Liver (tissue), 9 donors: Measurements from ENCODE around the gene SBK3. TPM values are rescaled to one million over a fixed set of nuclear protein-coding genes. Genes with fewer than 3 reads are reported as not detected.

Experiments
- DNase-seq: peaks from one replicate; pipeline ENCODE4 v3.0.0-alpha.2; 2017; ENCODE audit warnings: low spot score
- H3K27ac ChIP-seq, 2 donors: one replicate each; pipeline ENCODE4 v1.7.0; 2013; ENCODE audit warnings: inconsistent platforms in 2 of 2, low read length in 2 of 2, control low read depth in 1 of 2, low read depth in 1 of 2, mild to moderate bottlenecking in 1 of 2
- H3K27me3 ChIP-seq, 4 donors: one replicate each; pipeline versions ENCODE4 v1.6.1 to v1.7.0; 2013; ENCODE audit warnings: low read length in 3 of 4, inconsistent platforms in 1 of 4, mild to moderate bottlenecking in 1 of 4, moderate library complexity in 1 of 4; ENCODE audit not compliant: control insufficient read depth in 4 of 4, insufficient read depth in 4 of 4
- H3K36me3 ChIP-seq, 4 donors: one replicate each; pipeline versions ENCODE4 v1.6.1 to v1.7.0; 2013; ENCODE audit warnings: low read length in 3 of 4, mild to moderate bottlenecking in 3 of 4, low read depth in 1 of 4, moderate library complexity in 1 of 4; ENCODE audit not compliant: control insufficient read depth in 4 of 4, insufficient read depth in 3 of 4
- H3K4me1 ChIP-seq, 4 donors: one replicate each; pipeline versions ENCODE4 v1.6.1 to v1.7.0; 2013; ENCODE audit warnings: low read length in 3 of 4, mild to moderate bottlenecking in 3 of 4, moderate library complexity in 1 of 4; ENCODE audit not compliant: control insufficient read depth in 4 of 4, insufficient read depth in 4 of 4
- H3K4me3 ChIP-seq, 3 donors: one replicate each; pipeline versions ENCODE4 v1.6.1 to v1.7.0; 2013; ENCODE audit warnings: low read length in 3 of 3, control low read depth in 1 of 3, low read depth in 1 of 3, mild to moderate bottlenecking in 1 of 3
- H3K9ac ChIP-seq, 2 donors: one replicate each; pipeline ENCODE4 v1.7.0; 2013; ENCODE audit warnings: low read length in 2 of 2, mild to moderate bottlenecking in 2 of 2, moderate library complexity in 2 of 2, control low read depth in 1 of 2, low read depth in 1 of 2
- H3K9me3 ChIP-seq, 4 donors: one replicate each; pipeline versions ENCODE4 v1.6.1 to v1.7.0; 2013; ENCODE audit warnings: low read length in 3 of 4; ENCODE audit not compliant: control insufficient read depth in 4 of 4
- EGR1 ChIP-seq, 2 donors: IDR thresholded peaks; 2 replicates each; pipeline ENCODE4 v1.6.1; 2016 to 2018; ENCODE audit warnings: antibody characterized with exemption in 2 of 2, low read depth in 2 of 2
- FOXA1 ChIP-seq: IDR thresholded peaks from 2 replicates; pipeline ENCODE4 v1.6.1; 2016; ENCODE audit warnings: antibody characterized with exemption
- FOXA2 ChIP-seq: IDR thresholded peaks from 2 replicates; pipeline ENCODE4 v1.6.1; 2016; ENCODE audit warnings: antibody characterized with exemption
- GABPA ChIP-seq, 2 donors: IDR thresholded peaks in 1 of 2; conservative IDR thresholded peaks in 1 of 2; 2 replicates each; pipeline ENCODE4 v1.6.1; 2016; ENCODE audit warnings: antibody characterized with exemption in 2 of 2, mild to moderate bottlenecking in 1 of 2, moderate library complexity in 1 of 2
- HNF4A ChIP-seq, 2 donors: conservative IDR thresholded peaks; 2 replicates each; pipeline ENCODE4 v1.6.1; 2016; ENCODE audit warnings: antibody characterized with exemption in 2 of 2, mild to moderate bottlenecking in 2 of 2
- HNF4G ChIP-seq: IDR thresholded peaks from 2 replicates; pipeline ENCODE4 v1.6.1; 2016; ENCODE audit warnings: antibody characterized with exemption
- JUND ChIP-seq, 2 donors: IDR thresholded peaks; 2 replicates each; pipeline ENCODE4 v1.6.1; 2016; ENCODE audit warnings: antibody characterized with exemption in 2 of 2
- NR2F2 ChIP-seq: IDR thresholded peaks from 2 replicates; pipeline ENCODE4 v1.6.1; 2016; ENCODE audit warnings: antibody characterized with exemption
- RAD21 ChIP-seq, 2 donors: IDR thresholded peaks; 2 replicates each; pipeline ENCODE4 v1.6.1; 2016; ENCODE audit warnings: antibody characterized with exemption in 2 of 2, mild to moderate bottlenecking in 2 of 2
- RXRA ChIP-seq, 2 donors: IDR thresholded peaks; 2 replicates each; pipeline ENCODE4 v1.6.1; 2017 to 2018; ENCODE audit warnings: antibody characterized with exemption in 2 of 2, mild to moderate bottlenecking in 1 of 2
- SP1 ChIP-seq: IDR thresholded peaks from 2 replicates; pipeline ENCODE4 v1.6.1; 2018; ENCODE audit warnings: antibody characterized with exemption, mild to moderate bottlenecking
- TAF1 ChIP-seq: conservative IDR thresholded peaks from 2 replicates; pipeline ENCODE4 v1.6.1; 2016; ENCODE audit warnings: antibody characterized with exemption, mild to moderate bottlenecking
- YY1 ChIP-seq: IDR thresholded peaks from 2 replicates; pipeline ENCODE4 v1.6.1; 2016; ENCODE audit warnings: antibody characterized with exemption, mild to moderate bottlenecking
- WGBS: extraction: QIAGEN DNeasy Blood & Tissue Kit; methylation state at CpG from one replicate; pipeline ENCODE4 v1.1.7; 2013; 5-methylcytosine and 5-hydroxymethylcytosine counted together
- polyA plus RNA-seq, 2 donors: library from polyadenylated mRNA; stranded (reverse) in 1 of 2; unstranded in 1 of 2; fragments of 200-250 nt in 1 of 2; fragments of >200 nt in 1 of 2; fragmentation: Nextera tagmentation in 1 of 2; extraction: Ambion mirVana in 1 of 2; gene quantifications; one replicate each; pipeline versions ENCODE4 v1.2.1 to v1.2.3, GENCODE V29; 2013 to 2015
- total RNA-seq, 2 donors: library from RNA; depleted of rRNA; stranded (reverse); fragments of >200 nt; gene quantifications; one replicate each; pipeline ENCODE4 v1.2.3, GENCODE V29; 2014
- TF ChIP-seq, protein P1 (sequence below): fragments of 150-350 bp; IDR thresholded peaks from 2 replicates; pipeline ENCODE4 v1.5.1; 2017; ENCODE audit warnings: improper control_type of control experiment, low read depth, low read length; ENCODE audit not compliant: missing input control
- TF ChIP-seq, protein P2 (sequence below): IDR thresholded peaks from 2 replicates; pipeline ENCODE4 v1.6.1; 2016; ENCODE audit warnings: antibody characterized with exemption
- TF ChIP-seq, protein P3 (sequence below): IDR thresholded peaks from 2 replicates; pipeline ENCODE4 v1.6.1; 2016; ENCODE audit warnings: antibody characterized with exemption, mild to moderate bottlenecking
- TF ChIP-seq, protein P4 (sequence below): IDR thresholded peaks from 2 replicates; pipeline ENCODE4 v1.6.1; 2016; ENCODE audit warnings: antibody characterized with exemption
- donor health status: healthy.
- donor health status: healthy.
- donor health status: healthy.
- donor health status: healthy.
- donor health status: healthy.

Gene SBK3
- total and polyA plus RNA-seq, 4 donors = 0.03 TPM; not detected in 3

DNA sequence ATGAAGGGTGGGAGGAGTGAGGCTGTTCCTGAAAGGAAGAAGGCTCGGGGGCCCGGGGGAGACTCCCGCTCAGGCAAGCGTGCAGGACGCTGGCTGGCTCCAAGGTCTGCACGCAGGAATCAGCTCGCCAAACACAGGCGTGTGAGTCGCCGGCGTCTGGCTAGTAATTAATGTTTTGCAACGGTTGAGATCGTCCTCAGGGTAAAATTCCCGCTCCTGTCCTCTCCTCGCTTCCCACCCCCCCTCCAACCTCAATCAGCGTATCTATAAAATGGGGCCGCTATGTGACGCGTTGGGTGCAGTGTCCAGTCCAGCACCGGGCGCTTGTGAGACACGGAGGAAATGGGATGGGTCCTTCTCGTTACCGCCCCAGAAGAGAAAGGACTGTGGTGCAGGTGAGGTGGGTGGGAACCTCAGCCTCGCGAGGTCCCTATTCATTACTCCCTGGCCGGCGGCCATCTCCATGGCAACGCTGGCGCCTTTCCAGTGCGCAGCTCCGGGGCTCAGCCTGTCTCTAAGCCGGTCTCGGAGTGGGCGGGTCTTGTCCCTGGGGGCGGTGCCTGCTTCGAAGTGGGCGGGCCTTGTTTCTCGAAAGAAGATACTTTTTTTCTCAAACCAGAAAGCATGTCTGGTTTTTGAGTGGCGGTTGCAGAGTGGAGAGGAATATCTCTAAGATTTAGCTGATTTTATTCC is 41.8 kb upstream of the SBK3 start:
- H3K9me3 ChIP-seq = no peaks in the 10 kb centered on the region
- WGBS = 2% methylated on average over 40 of the region's 40 CpGs
- H3K4me1 ChIP-seq = peaks cover 4 to 28% (median 23%) of the 10 kb centered on the region in 4 donors
- H3K27ac ChIP-seq = no peak overlapping the region
- peak; percentile 96 for DNase-seq
- H3K36me3 ChIP-seq = peaks cover 0 to under 1% (median 0%) of the 10 kb centered on the region in 4 donors
- H3K27me3 ChIP-seq = no peaks in the 10 kb centered on the region
- H3K9ac ChIP-seq = no peak overlapping the region
- TF ChIP-seq, protein P1, sequence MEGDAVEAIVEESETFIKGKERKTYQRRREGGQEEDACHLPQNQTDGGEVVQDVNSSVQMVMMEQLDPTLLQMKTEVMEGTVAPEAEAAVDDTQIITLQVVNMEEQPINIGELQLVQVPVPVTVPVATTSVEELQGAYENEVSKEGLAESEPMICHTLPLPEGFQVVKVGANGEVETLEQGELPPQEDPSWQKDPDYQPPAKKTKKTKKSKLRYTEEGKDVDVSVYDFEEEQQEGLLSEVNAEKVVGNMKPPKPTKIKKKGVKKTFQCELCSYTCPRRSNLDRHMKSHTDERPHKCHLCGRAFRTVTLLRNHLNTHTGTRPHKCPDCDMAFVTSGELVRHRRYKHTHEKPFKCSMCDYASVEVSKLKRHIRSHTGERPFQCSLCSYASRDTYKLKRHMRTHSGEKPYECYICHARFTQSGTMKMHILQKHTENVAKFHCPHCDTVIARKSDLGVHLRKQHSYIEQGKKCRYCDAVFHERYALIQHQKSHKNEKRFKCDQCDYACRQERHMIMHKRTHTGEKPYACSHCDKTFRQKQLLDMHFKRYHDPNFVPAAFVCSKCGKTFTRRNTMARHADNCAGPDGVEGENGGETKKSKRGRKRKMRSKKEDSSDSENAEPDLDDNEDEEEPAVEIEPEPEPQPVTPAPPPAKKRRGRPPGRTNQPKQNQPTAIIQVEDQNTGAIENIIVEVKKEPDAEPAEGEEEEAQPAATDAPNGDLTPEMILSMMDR = no peak
- TF ChIP-seq JUND (IDR thresholded peaks at IDR 0.05) = no peak
- TF ChIP-seq, protein P2, sequence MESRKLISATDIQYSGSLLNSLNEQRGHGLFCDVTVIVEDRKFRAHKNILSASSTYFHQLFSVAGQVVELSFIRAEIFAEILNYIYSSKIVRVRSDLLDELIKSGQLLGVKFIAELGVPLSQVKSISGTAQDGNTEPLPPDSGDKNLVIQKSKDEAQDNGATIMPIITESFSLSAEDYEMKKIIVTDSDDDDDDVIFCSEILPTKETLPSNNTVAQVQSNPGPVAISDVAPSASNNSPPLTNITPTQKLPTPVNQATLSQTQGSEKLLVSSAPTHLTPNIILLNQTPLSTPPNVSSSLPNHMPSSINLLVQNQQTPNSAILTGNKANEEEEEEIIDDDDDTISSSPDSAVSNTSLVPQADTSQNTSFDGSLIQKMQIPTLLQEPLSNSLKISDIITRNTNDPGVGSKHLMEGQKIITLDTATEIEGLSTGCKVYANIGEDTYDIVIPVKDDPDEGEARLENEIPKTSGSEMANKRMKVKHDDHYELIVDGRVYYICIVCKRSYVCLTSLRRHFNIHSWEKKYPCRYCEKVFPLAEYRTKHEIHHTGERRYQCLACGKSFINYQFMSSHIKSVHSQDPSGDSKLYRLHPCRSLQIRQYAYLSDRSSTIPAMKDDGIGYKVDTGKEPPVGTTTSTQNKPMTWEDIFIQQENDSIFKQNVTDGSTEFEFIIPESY = peak; percentile 53
- TF ChIP-seq FOXA2 = no peak
- TF ChIP-seq SP1 = peak; percentile 72
- TF ChIP-seq RAD21 (IDR thresholded peaks at IDR 0.05) = peak in 1 of 2 donors; percentile 17
- peak in 1 of 2 donors; percentile 12 for TF ChIP-seq GABPA (IDR thresholded peaks at IDR 0.05 in 1 of 2, conservative IDR thresholded peaks at IDR 0.05 in 1 of 2)
- TF ChIP-seq RXRA (IDR thresholded peaks at IDR 0.05) = no peak
- TF ChIP-seq HNF4A (conservative IDR thresholded peaks at IDR 0.05) = peak in 1 of 2 donors; percentile 57
- TF ChIP-seq NR2F2 = no peak
- no peak for TF ChIP-seq YY1
- TF ChIP-seq FOXA1 = no peak
- TF ChIP-seq TAF1 = no peak
- TF ChIP-seq EGR1 (IDR thresholded peaks at IDR 0.05; ENCODE audit: low read depth in 2 of 2) = no peak
- TF ChIP-seq, protein P3, sequence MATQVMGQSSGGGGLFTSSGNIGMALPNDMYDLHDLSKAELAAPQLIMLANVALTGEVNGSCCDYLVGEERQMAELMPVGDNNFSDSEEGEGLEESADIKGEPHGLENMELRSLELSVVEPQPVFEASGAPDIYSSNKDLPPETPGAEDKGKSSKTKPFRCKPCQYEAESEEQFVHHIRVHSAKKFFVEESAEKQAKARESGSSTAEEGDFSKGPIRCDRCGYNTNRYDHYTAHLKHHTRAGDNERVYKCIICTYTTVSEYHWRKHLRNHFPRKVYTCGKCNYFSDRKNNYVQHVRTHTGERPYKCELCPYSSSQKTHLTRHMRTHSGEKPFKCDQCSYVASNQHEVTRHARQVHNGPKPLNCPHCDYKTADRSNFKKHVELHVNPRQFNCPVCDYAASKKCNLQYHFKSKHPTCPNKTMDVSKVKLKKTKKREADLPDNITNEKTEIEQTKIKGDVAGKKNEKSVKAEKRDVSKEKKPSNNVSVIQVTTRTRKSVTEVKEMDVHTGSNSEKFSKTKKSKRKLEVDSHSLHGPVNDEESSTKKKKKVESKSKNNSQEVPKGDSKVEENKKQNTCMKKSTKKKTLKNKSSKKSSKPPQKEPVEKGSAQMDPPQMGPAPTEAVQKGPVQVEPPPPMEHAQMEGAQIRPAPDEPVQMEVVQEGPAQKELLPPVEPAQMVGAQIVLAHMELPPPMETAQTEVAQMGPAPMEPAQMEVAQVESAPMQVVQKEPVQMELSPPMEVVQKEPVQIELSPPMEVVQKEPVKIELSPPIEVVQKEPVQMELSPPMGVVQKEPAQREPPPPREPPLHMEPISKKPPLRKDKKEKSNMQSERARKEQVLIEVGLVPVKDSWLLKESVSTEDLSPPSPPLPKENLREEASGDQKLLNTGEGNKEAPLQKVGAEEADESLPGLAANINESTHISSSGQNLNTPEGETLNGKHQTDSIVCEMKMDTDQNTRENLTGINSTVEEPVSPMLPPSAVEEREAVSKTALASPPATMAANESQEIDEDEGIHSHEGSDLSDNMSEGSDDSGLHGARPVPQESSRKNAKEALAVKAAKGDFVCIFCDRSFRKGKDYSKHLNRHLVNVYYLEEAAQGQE = no peak
- no peak for TF ChIP-seq HNF4G
- TF ChIP-seq, protein P4, sequence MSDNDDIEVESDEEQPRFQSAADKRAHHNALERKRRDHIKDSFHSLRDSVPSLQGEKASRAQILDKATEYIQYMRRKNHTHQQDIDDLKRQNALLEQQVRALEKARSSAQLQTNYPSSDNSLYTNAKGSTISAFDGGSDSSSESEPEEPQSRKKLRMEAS = no peak
- H3K4me3 ChIP-seq = peak overlapping the region in 2 of 3 donors; percentile 9 to 35
